Gastroesophageal sphincter (tissue), 3 donors: ENCODE results near the gene DCC.

Source experiments
- EP300 ChIP-seq: sonication (generic); formaldehyde crosslinking; IDR thresholded peaks from one replicate; pipeline ENCODE4 v1.6.1; 2017; ENCODE audit warnings: antibody characterized with exemption, mild to moderate bottlenecking
- POLR2A ChIP-seq, 2 donors: fragments of 450-650 bp; IDR thresholded peaks; one replicate each; pipeline ENCODE4 v1.6.1; 2017; ENCODE audit warnings: antibody characterized with exemption in 2 of 2, mild to moderate bottlenecking in 2 of 2, moderate library complexity in 1 of 2
- POLR2AphosphoS5 ChIP-seq: sonication (generic); formaldehyde crosslinking; IDR thresholded peaks from one replicate; pipeline ENCODE4 v1.6.1; 2017; ENCODE audit warnings: antibody characterized with exemption
- TF ChIP-seq, protein P1 (sequence below), 4 experiments: fragments of 200-600 bp in 2 of 4; fragments of 450-650 bp in 2 of 4; sonication (generic) in 1 of 4; IDR thresholded peaks; one replicate each; pipeline ENCODE4 v1.5.1; 2017 to 2019; ENCODE audit warnings: antibody characterized with exemption in 4 of 4, mild to moderate bottlenecking in 2 of 4, moderate library complexity in 2 of 4

DNA sequence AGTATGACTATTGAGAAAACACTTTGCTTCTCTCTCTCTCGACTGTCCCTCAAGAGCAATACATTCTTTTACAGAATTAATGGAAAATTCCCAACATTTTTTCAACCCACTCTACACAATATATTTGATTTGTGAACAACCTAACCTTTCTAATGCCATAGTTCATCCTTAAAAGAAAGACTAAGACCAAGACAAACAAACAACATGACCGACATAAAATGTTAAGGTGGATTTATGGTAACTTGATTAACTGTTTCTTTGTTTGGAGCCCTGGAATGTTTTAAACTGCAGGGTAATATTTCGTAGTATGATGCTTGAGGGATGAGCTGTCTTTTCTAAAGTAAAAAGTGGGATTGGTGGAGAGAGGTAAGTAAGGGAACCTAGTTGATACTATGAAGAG is 1146.3 kb downstream of the DCC start:
- TF ChIP-seq, protein P1, sequence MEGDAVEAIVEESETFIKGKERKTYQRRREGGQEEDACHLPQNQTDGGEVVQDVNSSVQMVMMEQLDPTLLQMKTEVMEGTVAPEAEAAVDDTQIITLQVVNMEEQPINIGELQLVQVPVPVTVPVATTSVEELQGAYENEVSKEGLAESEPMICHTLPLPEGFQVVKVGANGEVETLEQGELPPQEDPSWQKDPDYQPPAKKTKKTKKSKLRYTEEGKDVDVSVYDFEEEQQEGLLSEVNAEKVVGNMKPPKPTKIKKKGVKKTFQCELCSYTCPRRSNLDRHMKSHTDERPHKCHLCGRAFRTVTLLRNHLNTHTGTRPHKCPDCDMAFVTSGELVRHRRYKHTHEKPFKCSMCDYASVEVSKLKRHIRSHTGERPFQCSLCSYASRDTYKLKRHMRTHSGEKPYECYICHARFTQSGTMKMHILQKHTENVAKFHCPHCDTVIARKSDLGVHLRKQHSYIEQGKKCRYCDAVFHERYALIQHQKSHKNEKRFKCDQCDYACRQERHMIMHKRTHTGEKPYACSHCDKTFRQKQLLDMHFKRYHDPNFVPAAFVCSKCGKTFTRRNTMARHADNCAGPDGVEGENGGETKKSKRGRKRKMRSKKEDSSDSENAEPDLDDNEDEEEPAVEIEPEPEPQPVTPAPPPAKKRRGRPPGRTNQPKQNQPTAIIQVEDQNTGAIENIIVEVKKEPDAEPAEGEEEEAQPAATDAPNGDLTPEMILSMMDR (IDR thresholded peaks at IDR 0.05), result no peak
- TF ChIP-seq POLR2A (IDR thresholded peaks at IDR 0.05), result no peak
- TF ChIP-seq POLR2AphosphoS5, result no peak
- no peak for TF ChIP-seq EP300
